ENCODE results near the gene LIPT2.

- TF ChIP-seq ZNF274 (IDR thresholded peaks at IDR 0.05; ENCODE audit: low read depth, low read length) (no peak), YY1 (IDR thresholded peaks at IDR 0.05; ENCODE audit: insufficient read depth, insufficient read length) (no peak)
Measured at GRCh38 chr11:74449369-74449931, 44.1 kb downstream of the LIPT2 start.
